H1 (cell line): ENCODE data around the gene LAIR1. TPM values are rescaled to one million over a fixed set of nuclear protein-coding genes. Genes with fewer than 3 reads are reported as not detected.
"Not testable (repeated sequence)": the region's sequence is repeated elsewhere in the genome, so short reads cannot be mapped to it uniquely, and the experiment has no call there.

Source experiments
- CTCF ChIA-PET: fragments of 300-600 bp; sonication (Branson Sonifier 250); formaldehyde crosslinking; loops from one replicate; lab custom pipeline; 2021; ENCODE audit not compliant: partially characterized antibody; lab: Charles Lee
- POLR2A ChIA-PET: fragments of 300-600 bp; sonication (Branson Sonifier 250); formaldehyde crosslinking; loops from one replicate; lab custom pipeline; 2021; ENCODE audit warnings: inconsistent platforms; ENCODE audit not compliant: partially characterized antibody; lab: Charles Lee
- DNase-seq, 2 experiments: peaks; one replicate each; pipeline versions ENCODE4 v3.0.0 to v3.0.0-alpha.2; 2010 to 2022; ENCODE audit warnings: low spot score in 2 of 2, low read depth in 1 of 2, mixed read lengths in 1 of 2
- FAIRE-seq: peaks from 2 replicates; lab custom pipeline; 2011; peaks lifted over from hg19 to GRCh38; lab: Jason Lieb, UNC
- H2AFZ ChIP-seq: 2 replicates; pipeline ENCODE4 v1.8.1; 2012; ENCODE audit warnings: low read length, inconsistent platforms
- H2AK5ac ChIP-seq: 2 replicates; pipeline ENCODE4 v1.6.1; 2013; ENCODE audit warnings: low read depth, low read length
- H2BK120ac ChIP-seq: replicated peaks from 2 replicates; pipeline ENCODE3; 2013; ENCODE audit warnings: low read depth, low read length, inconsistent platforms
- H2BK12ac ChIP-seq: 2 replicates; pipeline ENCODE4 v1.6.1; 2013; ENCODE audit warnings: low read depth, low read length
- H2BK15ac ChIP-seq: 2 replicates; pipeline ENCODE4 v1.6.1; 2013; ENCODE audit warnings: low read length
- H2BK20ac ChIP-seq: 2 replicates; pipeline ENCODE4 v1.6.1; 2013; ENCODE audit warnings: low read length
- H2BK5ac ChIP-seq: 2 replicates; pipeline ENCODE4 v1.6.1; 2013; ENCODE audit warnings: low read depth, low read length
- H3K14ac ChIP-seq: 2 replicates; pipeline ENCODE4 v1.6.1; 2013; ENCODE audit warnings: inconsistent platforms; ENCODE audit not compliant: insufficient read length
- H3K18ac ChIP-seq: 2 replicates; pipeline ENCODE4 v1.6.1; 2013; ENCODE audit warnings: low read length; ENCODE audit errors: extremely low read depth
- H3K23ac ChIP-seq: 2 replicates; pipeline ENCODE4 v1.6.1; 2013; ENCODE audit warnings: inconsistent platforms; ENCODE audit not compliant: insufficient read length
- H3K23me2 ChIP-seq: 2 replicates; pipeline ENCODE4 v1.6.1; 2013; ENCODE audit warnings: low read depth, low read length
- H3K27ac ChIP-seq: 2 replicates; pipeline ENCODE4 v1.6.1; 2011; ENCODE audit warnings: low read depth, low read length, inconsistent platforms
- H3K27me3 ChIP-seq, 4 experiments: replicated peaks in 1 of 4; 1 replicate in 1 of 4; 2 replicates in 3 of 4; pipeline versions ENCODE4 v1.6.1 to v1.8.1; 2011 to 2013; ENCODE audit warnings: low read length in 3 of 4, mild to moderate bottlenecking in 3 of 4, inconsistent platforms in 2 of 4, mixed read lengths in 2 of 4, moderate library complexity in 1 of 4; ENCODE audit not compliant: control insufficient read depth in 3 of 4, insufficient read depth in 3 of 4; ENCODE audit errors: extremely low read depth in 1 of 4
- H3K36me3 ChIP-seq, 4 experiments: 2 replicates each; pipeline versions ENCODE4 v1.6.1 to v1.8.1; 2011 to 2013; ENCODE audit warnings: mild to moderate bottlenecking in 4 of 4, low read length in 3 of 4, moderate library complexity in 2 of 4, control low read depth in 1 of 4, inconsistent platforms in 1 of 4; ENCODE audit not compliant: insufficient read depth in 4 of 4, control insufficient read depth in 2 of 4
- H3K4ac ChIP-seq: replicated peaks from 2 replicates; pipeline ENCODE3; 2013; ENCODE audit warnings: low read length, low read depth, mixed read lengths, inconsistent platforms; ENCODE audit not compliant: insufficient read length
- H3K4me1 ChIP-seq, 4 experiments: replicated peaks in 1 of 4; 1 replicate in 1 of 4; 2 replicates in 3 of 4; pipeline versions ENCODE4 v1.6.1 to v1.8.1; 2011 to 2013; ENCODE audit warnings: low read length in 3 of 4, inconsistent platforms in 2 of 4, mixed read lengths in 1 of 4; ENCODE audit not compliant: insufficient read depth in 4 of 4, control insufficient read depth in 3 of 4
- H3K4me2 ChIP-seq, 2 experiments: 2 replicates each; pipeline versions ENCODE4 v1.6.1 to v1.8.1; 2011 to 2013; ENCODE audit warnings: low read depth in 2 of 2, low read length in 2 of 2, control low read depth in 1 of 2, inconsistent platforms in 1 of 2, mild to moderate bottlenecking in 1 of 2; ENCODE audit not compliant: insufficient read depth in 1 of 2
- H3K4me3 ChIP-seq, 4 experiments: fragments of 200-600, 300-600 bp in 1 of 4; sonication (generic), shearing (Covaris generic), sonication (Bioruptor Twin) in 1 of 4; 2 replicates each; pipeline versions ENCODE4 v1.5.1 to v1.8.1; 2011 to 2016; ENCODE audit warnings: low read length in 4 of 4, low read depth in 3 of 4, control low read depth in 2 of 4, inconsistent platforms in 2 of 4, mild to moderate bottlenecking in 2 of 4, mixed read lengths in 1 of 4, moderate library complexity in 1 of 4; ENCODE audit not compliant: insufficient read depth in 2 of 4; ENCODE audit errors: extremely low read depth in 1 of 4
- H3K56ac ChIP-seq: replicated peaks from 2 replicates; pipeline ENCODE3; 2013; ENCODE audit warnings: low read depth, mild to moderate bottlenecking, mixed read lengths, low read length, inconsistent platforms; ENCODE audit not compliant: insufficient read length
- H3K79me1 ChIP-seq: 2 replicates; pipeline ENCODE4 v1.6.1; 2013; ENCODE audit warnings: low read depth, low read length, control low read depth
- H3K79me2 ChIP-seq, 2 experiments: 2 replicates each; pipeline versions ENCODE4 v1.6.1 to v1.8.1; 2012 to 2013; ENCODE audit warnings: low read length in 2 of 2, mild to moderate bottlenecking in 2 of 2, inconsistent platforms in 1 of 2; ENCODE audit not compliant: insufficient read depth in 2 of 2, control insufficient read depth in 1 of 2
- H3K9ac ChIP-seq, 4 experiments: replicated peaks in 1 of 4; 1 replicate in 1 of 4; 2 replicates in 3 of 4; pipeline versions ENCODE4 v1.6.1 to v1.8.1; 2011 to 2013; ENCODE audit warnings: low read depth in 3 of 4, low read length in 3 of 4, control low read depth in 2 of 4, mild to moderate bottlenecking in 2 of 4, moderate library complexity in 2 of 4, inconsistent platforms in 1 of 4; ENCODE audit errors: extremely low read depth in 1 of 4
- H3K9me3 ChIP-seq, 2 experiments: 2 replicates each; pipeline versions ENCODE4 v1.6.1 to v1.8.1; 2012 to 2013; ENCODE audit warnings: mild to moderate bottlenecking in 2 of 2, moderate library complexity in 2 of 2, control low read depth in 1 of 2, inconsistent platforms in 1 of 2, low read depth in 1 of 2, low read length in 1 of 2, mixed read lengths in 1 of 2; ENCODE audit not compliant: insufficient read depth in 2 of 2
- H4K20me1 ChIP-seq, 2 experiments: replicated peaks in 1 of 2; 2 replicates each; pipeline versions ENCODE3 to v1.8.1; 2011 to 2013; ENCODE audit warnings: inconsistent platforms in 2 of 2, low read length in 2 of 2, mild to moderate bottlenecking in 1 of 2; ENCODE audit not compliant: insufficient read depth in 2 of 2, control insufficient read depth in 1 of 2
- H4K5ac ChIP-seq: 2 replicates; pipeline ENCODE4 v1.6.1; 2013; ENCODE audit warnings: low read length, low read depth, mixed read lengths, inconsistent platforms; ENCODE audit not compliant: insufficient read length
- H4K8ac ChIP-seq: 2 replicates; pipeline ENCODE4 v1.8.0; 2013; ENCODE audit warnings: mild to moderate bottlenecking, moderate library complexity, low read length, inconsistent platforms; ENCODE audit not compliant: insufficient read depth; ENCODE audit errors: extremely low read depth
- H4K91ac ChIP-seq: replicated peaks from 2 replicates; pipeline ENCODE3; 2013; ENCODE audit warnings: low read length, mixed read lengths, inconsistent platforms; ENCODE audit not compliant: insufficient read length
- WGBS, 2 experiments: shearing (Covaris generic) in 1 of 2; methylation state at CpG; one replicate each; pipeline versions ENCODE4 v1.1.6 to v1.1.7; 2013 to 2015; ENCODE audit warnings: low lambda C conversion rate in 2 of 2, mixed read lengths in 2 of 2, inconsistent platforms in 1 of 2, low coverage in 1 of 2, missing lambda C conversion rate in 1 of 2; ENCODE audit not compliant: insufficient replicate concordance in 2 of 2, insufficient coverage in 1 of 2, insufficient read length in 1 of 2; ENCODE audit errors: extremely low coverage in 1 of 2, missing lambda C conversion rate in 1 of 2; 5-methylcytosine and 5-hydroxymethylcytosine counted together
- polyA plus RNA-seq, 7 experiments: library from polyadenylated mRNA; depleted of rRNA in 3 of 7; stranded (reverse) in 5 of 7; unstranded in 2 of 7; fragments of >200 nt in 5 of 7; fragments of 200-250 nt in 2 of 7; gene quantifications; 1 replicate in 5 of 7; 2 replicates in 1 of 7; 4 replicates in 1 of 7; pipeline versions ENCODE4 v1.2.1 to v1.2.3, GENCODE V29; 2011 to 2013; ENCODE audit warnings: missing spikeins in 2 of 7, mixed read lengths in 2 of 7
- total RNA-seq: library from RNA; stranded (reverse); fragmentation: NEBNext Ultra II Directional; extraction: Animal tissue kit (Norgen Biotek cat#: 25700); gene quantifications from 2 replicates; pipeline ENCODE4 v1.2.1, GENCODE V29; 2021

Gene LAIR1
- total and polyA plus RNA-seq, 2 of the 8 experiments (the other 6 are each of a cell fraction or from before 2014, with no cell fraction given) = 0.18 TPM; not detected in 1

DNA sequence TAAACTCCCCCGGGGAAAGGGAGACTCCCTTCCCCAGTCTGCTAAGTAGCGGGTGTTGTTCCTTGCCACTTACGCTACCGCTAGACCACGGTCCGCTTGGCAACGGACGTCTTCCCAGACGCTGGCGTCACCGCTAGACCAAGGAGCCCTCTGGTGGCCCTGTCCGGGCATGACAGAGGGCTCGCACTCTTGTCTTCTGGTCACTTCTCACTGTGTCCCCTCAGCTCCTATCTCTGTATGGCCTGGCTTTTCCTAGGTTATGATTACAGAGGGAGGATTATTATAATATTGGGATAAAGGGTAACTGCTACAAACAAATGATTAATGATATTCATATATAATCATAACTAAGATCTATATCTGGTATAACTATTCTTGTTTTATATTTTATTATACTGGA lies 41.8 kb downstream of the LAIR1 start:
- H3K18ac ChIP-seq, H2AFZ ChIP-seq, POLR2A ChIA-PET, H3K23me2 ChIP-seq, H3K36me3 ChIP-seq, H4K5ac ChIP-seq, H4K8ac ChIP-seq, H2BK5ac ChIP-seq, H3K4me1 ChIP-seq, H3K4ac ChIP-seq, H3K4me3 ChIP-seq, H3K56ac ChIP-seq, H2BK120ac ChIP-seq, H3K79me2 ChIP-seq, H3K4me2 ChIP-seq, H3K79me1 ChIP-seq, H2BK12ac ChIP-seq, H3K9ac ChIP-seq, H2AK5ac ChIP-seq, H4K20me1 ChIP-seq, H2BK20ac ChIP-seq, H3K23ac ChIP-seq, H3K27me3 ChIP-seq, DNase-seq, FAIRE-seq, H2BK15ac ChIP-seq, H4K91ac ChIP-seq, H3K14ac ChIP-seq, H3K27ac ChIP-seq: not testable (repeated sequence)
- WGBS, 2 experiments = no CpG with 5 or more reads among the region's 13 CpGs
- H3K9me3 ChIP-seq = peaks cover 7 to 15% of the 10 kb centered on the region in 2 experiments; a peak in 2 of 4 replicates
- CTCF ChIA-PET = interaction anchor here (1.0 to 3.9 kb wide), 3 partner anchors 56 to 68 kb away, joined by 3 to 15 read pairs (median 4); no protein-coding TSS in a partner anchor

DNA sequence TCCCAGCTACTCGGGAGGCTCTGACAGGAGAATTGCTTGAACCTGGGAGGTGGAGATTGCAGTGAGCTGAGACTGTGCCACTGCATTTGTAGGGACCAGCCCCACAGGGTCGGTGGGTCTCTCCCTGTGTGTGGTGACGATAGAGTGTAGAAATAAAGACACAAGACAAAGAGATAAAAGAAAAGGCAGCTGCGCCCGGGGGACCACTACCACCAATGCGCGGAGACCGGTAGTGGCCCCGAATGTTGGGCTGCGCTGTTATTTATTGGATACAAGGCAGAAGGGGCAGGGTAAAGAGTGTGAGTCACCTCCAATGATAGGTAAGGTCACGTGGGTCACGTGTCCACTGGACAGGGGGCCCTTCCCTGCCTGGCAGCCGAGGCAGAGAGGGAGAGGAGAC lies 42.4 kb downstream of the LAIR1 start:
- H3K4me3 ChIP-seq, H3K14ac ChIP-seq, H3K23me2 ChIP-seq, H3K9ac ChIP-seq, H3K79me1 ChIP-seq, H3K27ac ChIP-seq, H2BK15ac ChIP-seq, FAIRE-seq, H2BK120ac ChIP-seq, H3K23ac ChIP-seq, H4K91ac ChIP-seq, H2BK20ac ChIP-seq, H2AK5ac ChIP-seq, H2BK5ac ChIP-seq, H4K8ac ChIP-seq, DNase-seq, H2BK12ac ChIP-seq, H2AFZ ChIP-seq, POLR2A ChIA-PET, H3K4me1 ChIP-seq, H3K4me2 ChIP-seq, H3K18ac ChIP-seq, H3K56ac ChIP-seq, H4K20me1 ChIP-seq, H3K36me3 ChIP-seq, H3K4ac ChIP-seq, H3K27me3 ChIP-seq, H3K79me2 ChIP-seq, H4K5ac ChIP-seq: not testable (repeated sequence)
- H3K9me3 ChIP-seq = peaks cover 7 to 15% of the 10 kb centered on the region in 2 experiments; a peak in 2 of 4 replicates
- CTCF ChIA-PET = interaction anchor here (0.6 to 2.6 kb wide), 8 partner anchors 15 to 90 kb away, joined by 3 to 10 read pairs (median 3); no protein-coding TSS in a partner anchor
- WGBS, 2 experiments = 95% methylated on average over 10 of the region's 13 CpGs; no CpG with 5 or more reads in 1 of the 2 experiments
